Left lung (tissue), 10 donors: Measurements from ENCODE around the gene CHCHD6. TPM values are rescaled to one million over a fixed set of nuclear protein-coding genes. Genes with fewer than 3 reads are reported as not detected.

Source experiments
- ATAC-seq: fragments of 200-7000 bp; cut with Tn5 transposase; one replicate; pipeline ENCODE4 v1.9.1; 2020; ENCODE audit warnings: moderate library complexity
- DNase-seq, 4 donors: peaks; one replicate each; pipeline ENCODE4 v3.0.0-alpha.2; 2013 to 2020
- H3K27ac ChIP-seq, 2 donors: fragments of 200-600 bp; sonication (generic) in 1 of 2; one replicate each; pipeline versions ENCODE4 v1.5.0 to v1.8.0; 2020 to 2021
- H3K27me3 ChIP-seq, 2 donors: fragments of 200-600 bp; sonication (generic) in 1 of 2; one replicate each; pipeline versions ENCODE4 v1.5.0 to v1.8.0; 2020 to 2021
- H3K36me3 ChIP-seq, 2 donors: fragments of 200-600 bp; sonication (generic) in 1 of 2; one replicate each; pipeline versions ENCODE4 v1.5.0 to v1.8.0; 2020 to 2021
- H3K4me1 ChIP-seq, 2 donors: fragments of 200-600 bp; one replicate each; pipeline ENCODE4 v1.8.0; 2021
- H3K4me3 ChIP-seq, 2 donors: fragments of 200-600 bp; sonication (generic) in 1 of 2; one replicate each; pipeline versions ENCODE4 v1.5.0 to v1.8.0; 2020 to 2021; ENCODE audit warnings: mild to moderate bottlenecking in 1 of 2
- H3K9me3 ChIP-seq, 2 donors: fragments of 200-600 bp; sonication (generic) in 1 of 2; one replicate each; pipeline versions ENCODE4 v1.5.0 to v1.8.0; 2020 to 2021
- CTCF ChIP-seq, 2 donors: fragments of 200-600 bp; sonication (generic) in 1 of 2; IDR thresholded peaks; one replicate each; pipeline versions ENCODE4 v1.5.0 to v1.8.0; 2021; ENCODE audit warnings: antibody characterized with exemption in 2 of 2
- intact Hi-C, 2 donors: fragments of 100-400 bp; cut with DNase I; formaldehyde crosslinking; loops; one replicate each; pipeline versions ENCODE4 v1.11.2 to v1.14.2; 2022
- polyA plus RNA-seq, 6 donors: library from polyadenylated mRNA; unstranded; fragments of 120-200 nt; gene quantifications; one replicate each; pipeline ENCODE4 v1.2.1, GENCODE V29; 2013; ENCODE audit not compliant: insufficient read length in 6 of 6
- total RNA-seq, 2 donors: library from RNA; stranded (reverse); fragmentation: NEBNext Ultra II Directional; extraction: Animal tissue kit (Norgen Biotek cat#: 25700); gene quantifications; one replicate each; pipeline ENCODE4 v1.2.1, GENCODE V29; 2021
- donor health status: DM: no; HTN: yes; CAD: no.
- donor health status: DM: no; HTN: no; CAD: no.

The CHCHD6 gene
- total and polyA plus RNA-seq, 8 donors: 11.8 to 21.1 (median 18.4) TPM

GRCh38 chr3:126977821-126978220, 273.8 kb downstream of the CHCHD6 start:
- Histone ChIP-seq H3K27me3 (peaks cover 0 to 43% of the 10 kb centered on the region in 2 donors), H3K27ac (no peak overlapping the region), H3K4me1 (peaks cover 6 to 10% of the 10 kb centered on the region in 2 donors), H3K4me3 (no peak overlapping the region), H3K9me3 (peaks cover 0 to 17% of the 10 kb centered on the region in 2 donors), H3K36me3 (no peaks in the 10 kb centered on the region)
- TF ChIP-seq CTCF (IDR thresholded peaks at IDR 0.05): no peak
- DNase-seq (peak in 1 of 4 donors; percentile 61), ATAC-seq (no peak)
- intact Hi-C loops: no loop called here

GRCh38 chr3:126978291-126978690, 274.3 kb downstream of the CHCHD6 start:
- TF ChIP-seq CTCF (IDR thresholded peaks at IDR 0.05): no peak
- no peak for DNase-seq
- ATAC-seq: no peak
- Histone ChIP-seq H3K4me3 (no peak overlapping the region), H3K27ac (no peak overlapping the region), H3K27me3 (peaks cover 0 to 43% of the 10 kb centered on the region in 2 donors), H3K4me1 (peaks cover 6 to 10% of the 10 kb centered on the region in 2 donors), H3K9me3 (peaks cover 0 to 17% of the 10 kb centered on the region in 2 donors), H3K36me3 (no peaks in the 10 kb centered on the region)
- intact Hi-C loops: no loop called here

GRCh38 chr3:126979046-126979628, 275.1 kb downstream of the CHCHD6 start:
- H3K27ac ChIP-seq: no peak overlapping the region
- TF ChIP-seq CTCF (IDR thresholded peaks at IDR 0.05): no peak
- H3K27me3 ChIP-seq: peaks cover 0 to 50% of the 10 kb centered on the region in 2 donors
- DNase-seq: peak in 1 of 4 donors; percentile 51
- H3K4me1 ChIP-seq: peaks cover 7 to 15% of the 10 kb centered on the region in 2 donors
- H3K36me3 ChIP-seq: no peaks in the 10 kb centered on the region
- ATAC-seq: no peak
- H3K4me3 ChIP-seq: no peak overlapping the region
- H3K9me3 ChIP-seq: peaks cover 0 to 14% of the 10 kb centered on the region in 2 donors
- intact Hi-C loops: no loop called here

- Histone ChIP-seq H3K9me3 (peaks cover 0 to 2% of the 10 kb centered on the region in 2 donors), H3K27me3 (peaks cover 0 to 62% of the 10 kb centered on the region in 2 donors), H3K27ac (no peak overlapping the region), H3K4me3 (no peak overlapping the region), H3K36me3 (no peaks in the 10 kb centered on the region), H3K4me1 (peaks cover 12 to 26% of the 10 kb centered on the region in 2 donors)
- peak in 1 of 4 donors; percentile 22 for DNase-seq
- no peak for TF ChIP-seq CTCF (IDR thresholded peaks at IDR 0.05)
- no peak for ATAC-seq
- intact Hi-C loops: loop anchor here in 1 of 2 donors (5.0 kb wide), 2 partner anchors 228 to 298 kb away; no protein-coding TSS in a partner anchor
These were observed 276.3 kb downstream of the CHCHD6 start for GRCh38 chr3:126980266-126980811.

GRCh38 chr3:126982126-126982470, 278.1 kb downstream of the CHCHD6 start:
- Histone ChIP-seq H3K36me3 (no peaks in the 10 kb centered on the region), H3K9me3 (no peaks in the 10 kb centered on the region), H3K27ac (peak overlapping the region; percentile 11 to 84), H3K27me3 (peaks cover 0 to 62% of the 10 kb centered on the region in 2 donors), H3K4me3 (peak overlapping the region; percentile 33 to 47), H3K4me1 (peaks cover 12 to 30% of the 10 kb centered on the region in 2 donors)
- intact Hi-C loops: loop anchor here in 1 of 2 donors (5.0 kb wide), 2 partner anchors 230 to 300 kb away; no protein-coding TSS in a partner anchor
- peak; percentile 22 for ATAC-seq
- TF ChIP-seq CTCF (IDR thresholded peaks at IDR 0.05): no peak
- DNase-seq: peak in 1 of 4 donors; percentile 60
